Muscle of leg (tissue), 11 donors: Measurements from ENCODE around the gene HOATZ. TPM values are rescaled to one million over a fixed set of nuclear protein-coding genes. Genes with fewer than 3 reads are reported as not detected.
A peak's percentile ranks its signal among the peaks of the same experiment; 100 is the strongest.

Experiments
- DNase-seq: peaks from one replicate; pipeline ENCODE4 v3.0.0; 2013
- H3K27ac ChIP-seq: one replicate; pipeline ENCODE4 v1.5.1; 2013; ENCODE audit warnings: mild to moderate bottlenecking, low read length, control low read depth
- H3K27me3 ChIP-seq: one replicate; pipeline ENCODE4 v1.6.1; 2013; ENCODE audit warnings: low read length; ENCODE audit not compliant: control insufficient read depth, insufficient read depth
- H3K36me3 ChIP-seq: one replicate; pipeline ENCODE4 v1.6.1; 2013; ENCODE audit warnings: low read length; ENCODE audit not compliant: control insufficient read depth, insufficient read depth
- H3K4me1 ChIP-seq: one replicate; pipeline ENCODE4 v1.6.1; 2013; ENCODE audit warnings: low read length; ENCODE audit not compliant: control insufficient read depth, insufficient read depth
- H3K4me3 ChIP-seq: one replicate; pipeline ENCODE4 v1.5.1; 2013; ENCODE audit warnings: low read length, control low read depth
- H3K9me3 ChIP-seq: replicated peaks from 2 replicates; pipeline ENCODE4 v1.6.1; 2013; ENCODE audit warnings: low read depth, low read length; ENCODE audit not compliant: control insufficient read depth
- WGBS: methylation state at CpG from one replicate; pipeline ENCODE4 v1.1.5; 2013; ENCODE audit warnings: missing lambda C conversion rate; ENCODE audit not compliant: insufficient coverage; 5-methylcytosine and 5-hydroxymethylcytosine counted together
- polyA plus RNA-seq, 8 donors: library from polyadenylated mRNA; unstranded; fragments of 120-200 nt; gene quantifications; one replicate each; pipeline versions ENCODE4 v1.2.1 to v1.2.3, GENCODE V29; 2013; ENCODE audit warnings: inconsistent platforms in 1 of 8, low replicate concordance in 1 of 8; ENCODE audit not compliant: insufficient read length in 8 of 8, insufficient read depth in 1 of 8
- total RNA-seq: library from RNA; stranded (reverse); fragments of 120-200 nt; gene quantifications from one replicate; pipeline ENCODE4 v1.2.4, GENCODE V29; 2013

Gene HOATZ
- total and polyA plus RNA-seq, 9 donors: 0.09 to 0.60 (median 0.12) TPM; not detected in 2

- Histone ChIP-seq H3K27me3 (no peaks in the 10 kb centered on the region), H3K36me3 (no peaks in the 10 kb centered on the region), H3K4me1 (no peaks in the 10 kb centered on the region), H3K4me3 (no peak overlapping the region), H3K9me3 (peaks cover 9% of the 10 kb centered on the region), H3K27ac (no peak overlapping the region)
- DNase-seq: no peak
These were observed 31.1 kb upstream of the HOATZ start for GRCh38 chr11:111483431-111483830.

- H3K36me3 ChIP-seq: no peaks in the 10 kb centered on the region
- no peak overlapping the region for H3K27ac ChIP-seq
- H3K27me3 ChIP-seq: no peaks in the 10 kb centered on the region
- no peak for DNase-seq
- H3K4me1 ChIP-seq: no peaks in the 10 kb centered on the region
- WGBS: no CpG with 5 or more reads among the region's 1 CpG
- H3K4me3 ChIP-seq: no peak overlapping the region
- H3K9me3 ChIP-seq: peaks cover 3% of the 10 kb centered on the region
These were observed 24.1 kb upstream of the HOATZ start for GRCh38 chr11:111490496-111490895.

- Histone ChIP-seq H3K9me3 (no peaks in the 10 kb centered on the region), H3K36me3 (no peaks in the 10 kb centered on the region), H3K4me1 (no peaks in the 10 kb centered on the region), H3K27ac (no peak overlapping the region), H3K27me3 (no peaks in the 10 kb centered on the region), H3K4me3 (no peak overlapping the region)
- DNase-seq: no peak
- 71% methylated on average over 1 of the region's 1 CpG for WGBS
These were observed 20.5 kb upstream of the HOATZ start for GRCh38 chr11:111494040-111494439.

DNA sequence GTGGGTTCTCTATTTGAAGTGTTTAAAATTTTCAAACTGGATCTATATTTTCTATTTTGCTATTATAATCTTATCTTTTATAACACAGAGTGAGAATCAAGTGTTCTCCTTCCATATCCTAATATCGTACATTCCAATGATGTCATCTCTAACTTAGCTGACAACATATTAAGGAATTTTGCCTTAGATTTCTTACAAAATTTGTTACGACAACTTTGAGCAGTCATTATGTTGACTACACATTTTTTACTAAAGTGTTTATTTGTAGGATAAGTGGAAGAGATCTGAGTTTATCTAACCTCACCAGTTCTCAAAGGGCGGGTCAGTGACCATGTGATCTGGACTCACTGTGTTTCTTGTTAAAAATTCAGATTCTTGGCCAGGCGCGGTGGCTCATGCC is 15.1 kb upstream of the HOATZ start:
- Histone ChIP-seq H3K4me3 (no peak overlapping the region), H3K9me3 (no peaks in the 10 kb centered on the region)

GRCh38 chr11:111500481-111500880 is 14.1 kb upstream of the HOATZ start:
- Histone ChIP-seq H3K4me3 (no peak overlapping the region), H3K9me3 (no peaks in the 10 kb centered on the region), H3K27ac (no peak overlapping the region), H3K36me3 (no peaks in the 10 kb centered on the region), H3K27me3 (no peaks in the 10 kb centered on the region), H3K4me1 (no peaks in the 10 kb centered on the region)
- peak; percentile 24 for DNase-seq
- WGBS: 80% methylated on average over 1 of the region's 1 CpG

More for the DNA sequence above, 15.1 kb upstream of the HOATZ start:
- DNase-seq: no peak
- WGBS: no CpG with 5 or more reads among the region's 5 CpGs
- no peaks in the 10 kb centered on the region for H3K36me3 ChIP-seq
- H3K27ac ChIP-seq: no peak overlapping the region
- no peaks in the 10 kb centered on the region for H3K27me3 ChIP-seq
- no peaks in the 10 kb centered on the region for H3K4me1 ChIP-seq

DNA sequence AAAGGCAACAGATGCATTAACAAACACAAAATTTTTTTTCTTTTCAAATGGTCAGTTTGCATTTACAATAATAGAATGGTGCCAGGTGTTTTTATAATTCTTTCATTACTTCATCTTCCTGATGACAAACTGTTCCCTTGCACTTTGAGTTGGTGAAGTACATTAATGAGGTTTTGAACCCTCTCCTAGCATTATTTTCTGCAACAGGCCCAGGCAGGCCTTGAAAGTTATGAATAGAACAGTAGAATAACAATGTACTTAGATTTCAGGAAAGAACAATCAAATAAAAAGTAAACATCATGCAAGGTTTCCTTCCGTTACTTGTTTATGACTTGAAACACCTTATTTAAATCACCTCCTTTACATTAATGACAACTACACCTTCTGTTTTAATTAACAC is 12.0 kb upstream of the HOATZ start:
- WGBS: no CpG with 5 or more reads among the region's 1 CpG
- Histone ChIP-seq H3K27me3 (no peaks in the 10 kb centered on the region), H3K27ac (no peak overlapping the region), H3K36me3 (no peaks in the 10 kb centered on the region), H3K9me3 (no peaks in the 10 kb centered on the region), H3K4me1 (no peaks in the 10 kb centered on the region), H3K4me3 (no peak overlapping the region)
- DNase-seq: no peak

GRCh38 chr11:111510311-111510710 is 4.3 kb upstream of the HOATZ start:
- no peak overlapping the region for H3K27ac ChIP-seq
- no peak overlapping the region for H3K4me3 ChIP-seq
- H3K36me3 ChIP-seq: no peaks in the 10 kb centered on the region
- peaks cover 29% of the 10 kb centered on the region for H3K27me3 ChIP-seq
- no peaks in the 10 kb centered on the region for H3K9me3 ChIP-seq
- H3K4me1 ChIP-seq: peaks cover 9% of the 10 kb centered on the region
- DNase-seq: no peak
- WGBS: no CpG with 5 or more reads among the region's 1 CpG

- WGBS: 1% methylated on average over 59 of the region's 90 CpGs
- Histone ChIP-seq H3K9me3 (no peaks in the 10 kb centered on the region), H3K27me3 (peaks cover 32% of the 10 kb centered on the region), H3K4me3 (peak within 1 kb of the TSS; percentile 23), H3K27ac (no peak within 1 kb of the TSS), H3K36me3 (no peaks in the 10 kb centered on the region), H3K4me1 (peaks cover 9% of the 10 kb centered on the region)
- DNase-seq: peak; percentile 18
These were observed 2.0 kb upstream of the HOATZ start, which contains the start of gene BTG4 for GRCh38 chr11:111512296-111513239. TSS of gene BTG4 (minus strand) at chr11:111512386. CDS start at chr11:111498776, 13,610 bp downstream.

GRCh38 chr11:111513240-111513605 is 1.4 kb upstream of the HOATZ start:
- Histone ChIP-seq H3K36me3 (no peaks in the 10 kb centered on the region), H3K27me3 (peaks cover 32% of the 10 kb centered on the region), H3K4me3 (no peak overlapping the region), H3K4me1 (peaks cover 9% of the 10 kb centered on the region), H3K9me3 (no peaks in the 10 kb centered on the region), H3K27ac (no peak overlapping the region)
- WGBS: no CpG with 5 or more reads among the region's 6 CpGs
- DNase-seq: no peak

GRCh38 chr11:111515591-111515990 is 1.0 kb downstream of the HOATZ start:
- WGBS: 86% methylated on average over 2 of the region's 2 CpGs
- DNase-seq: no peak
- no peaks in the 10 kb centered on the region for H3K9me3 ChIP-seq
- peaks cover 9% of the 10 kb centered on the region for H3K4me1 ChIP-seq
- H3K27ac ChIP-seq: no peak overlapping the region
- no peak overlapping the region for H3K4me3 ChIP-seq
- no peaks in the 10 kb centered on the region for H3K36me3 ChIP-seq
- peaks cover 30% of the 10 kb centered on the region for H3K27me3 ChIP-seq
